GM19395 (cell line): ENCODE measurements around the gene C1orf21.
A peak's percentile ranks its signal among the peaks of the same experiment; 100 is the strongest.

ENCODE experiments used
- ATAC-seq: cut with Tn5 transposase; IDR thresholded peaks from one replicate; pipeline ENCODE4 v1.9.1; 2021; ENCODE audit warnings: mild to moderate bottlenecking, moderate library complexity; ENCODE audit not compliant: unreplicated experiment

C1orf21 gene

GRCh38 chr1:184482136-184482535 is 95.3 kb downstream of the C1orf21 start:
- no peak for ATAC-seq

DNA sequence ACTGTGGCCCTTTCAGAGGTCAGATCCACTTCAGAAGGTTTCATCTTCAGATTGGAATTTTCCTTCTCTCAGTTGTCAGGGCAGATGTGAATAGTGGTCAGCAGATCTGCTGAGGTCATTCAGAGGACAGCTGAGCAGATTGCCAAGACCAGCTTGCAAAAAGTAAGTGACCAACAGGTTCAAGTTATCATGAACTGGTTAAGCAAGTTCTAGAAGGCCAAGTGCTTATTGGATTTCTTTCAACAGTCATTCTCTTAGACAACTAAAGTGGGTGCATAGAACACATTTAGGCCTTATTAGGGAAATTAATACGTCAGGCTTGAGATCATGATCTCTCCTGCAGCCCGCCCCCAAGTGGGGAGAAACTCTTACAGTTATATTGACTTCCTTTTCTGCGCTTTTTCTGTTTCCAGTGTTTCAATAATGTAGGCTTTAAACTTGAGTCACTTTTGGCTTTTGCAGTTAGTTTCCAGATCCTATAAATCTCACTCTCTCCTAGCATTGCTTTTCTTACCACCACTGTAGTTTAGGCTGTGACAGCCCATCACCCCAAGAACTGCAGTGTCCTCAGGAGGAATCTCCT is 96.4 kb downstream of the C1orf21 start:
- ATAC-seq: no peak

GRCh38 chr1:184485751-184486723 is 99.2 kb downstream of the C1orf21 start:
- no peak for ATAC-seq

DNA sequence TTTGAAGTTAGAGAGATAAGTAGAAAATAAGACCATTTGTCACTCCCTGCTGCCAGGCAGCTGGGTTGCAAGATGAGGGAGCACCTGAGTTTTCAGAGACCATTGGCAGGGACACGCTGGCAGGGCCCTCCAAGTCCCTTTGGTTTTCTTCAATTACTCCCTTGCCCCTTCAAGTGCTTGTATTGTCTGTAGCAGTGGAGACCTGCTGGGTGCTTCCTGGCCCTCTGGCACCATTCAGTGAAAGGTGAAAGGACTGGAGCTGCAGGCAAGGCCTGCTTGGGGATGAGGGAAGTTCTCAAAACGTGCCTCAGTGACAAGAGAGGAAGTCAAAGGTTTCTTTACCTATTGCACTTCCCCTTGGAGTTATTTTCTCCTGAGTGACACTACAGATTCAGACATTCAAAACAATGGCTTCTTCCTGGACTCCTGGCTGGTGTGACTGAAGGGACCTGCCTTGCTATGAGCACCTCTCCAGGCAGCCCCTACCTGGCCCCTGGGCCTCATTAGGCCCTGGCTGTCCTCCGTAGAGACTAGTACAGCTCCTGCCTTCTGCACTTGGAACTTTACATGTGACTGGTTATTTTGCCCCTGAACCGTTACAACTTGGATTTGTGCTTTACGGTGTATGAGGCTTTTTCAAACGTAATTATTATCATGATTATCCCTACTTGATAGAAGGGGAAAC is 100.1 kb downstream of the C1orf21 start:
- no peak for ATAC-seq

DNA sequence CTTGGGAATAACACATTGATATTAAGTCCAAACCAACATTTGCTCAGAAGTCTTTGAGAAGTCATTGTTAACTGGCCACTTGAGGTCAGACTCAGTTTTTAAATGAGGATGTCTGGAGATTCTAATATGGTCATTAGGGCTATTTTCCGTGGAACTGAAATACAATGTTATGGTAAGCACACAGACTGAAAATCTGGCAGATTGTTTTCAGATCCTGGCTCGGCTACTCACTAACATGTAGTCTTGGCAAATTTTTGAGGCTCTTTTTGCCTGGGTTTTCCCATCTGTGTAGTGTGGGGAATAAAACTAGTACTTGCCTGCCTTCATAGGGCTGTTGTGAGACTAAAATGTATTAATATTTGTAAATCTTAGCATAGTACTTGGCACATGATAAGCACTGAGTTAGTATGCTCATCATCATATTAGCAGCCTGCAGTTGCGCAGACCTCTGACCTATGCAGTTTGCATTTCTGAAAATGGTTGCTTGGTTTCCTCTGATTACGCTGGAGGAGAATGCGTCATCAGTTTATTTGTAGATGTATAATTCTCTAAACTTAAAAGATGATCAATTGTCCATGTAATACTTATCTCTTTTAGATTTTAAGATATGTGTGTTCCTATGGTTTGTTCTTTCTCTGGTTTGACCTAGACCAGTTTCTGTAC is 100.8 kb downstream of the C1orf21 start:
- ATAC-seq: no peak

DNA sequence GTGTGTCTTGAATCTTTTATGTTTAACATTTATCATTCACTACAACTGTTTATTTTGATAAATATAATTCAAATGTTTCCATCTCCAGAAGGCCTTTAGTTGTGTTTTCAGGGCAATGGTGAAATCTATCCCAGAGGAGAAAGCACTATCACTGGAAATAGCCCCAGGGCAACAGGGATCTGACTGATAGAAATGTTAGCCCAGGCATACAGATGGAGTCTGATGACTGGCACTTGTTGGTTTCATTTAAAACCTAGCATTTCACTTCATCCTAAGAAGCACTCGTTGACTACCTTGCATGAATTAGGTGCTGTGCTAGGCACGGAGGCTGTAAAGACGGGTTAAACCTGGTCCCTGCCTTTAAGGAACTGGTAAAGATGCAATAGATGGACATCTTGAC is 103.1 kb downstream of the C1orf21 start:
- no peak for ATAC-seq

- no peak for ATAC-seq
Observed at GRCh38 chr1:184492536-184492935, 105.7 kb downstream of the C1orf21 start.

DNA sequence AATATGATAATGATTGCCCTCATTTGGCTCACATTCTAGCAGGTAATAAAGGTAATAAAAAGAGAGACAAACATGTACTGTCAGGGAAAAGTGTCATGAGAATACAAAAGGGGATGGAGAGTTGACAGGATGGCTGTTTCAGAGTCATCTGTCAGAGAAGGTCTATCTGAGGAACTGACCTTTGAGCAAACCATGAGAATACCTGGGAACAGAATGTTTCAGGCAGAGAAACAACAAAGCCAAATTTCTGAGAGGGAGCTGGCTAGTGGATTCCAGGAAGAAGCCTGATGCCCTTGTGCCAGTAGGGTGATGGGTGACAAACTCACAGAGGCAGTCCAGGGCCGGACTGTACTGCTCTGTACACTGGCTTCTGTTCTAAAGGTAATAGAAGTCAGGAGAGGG is 107.2 kb downstream of the C1orf21 start:
- no peak for ATAC-seq

- peak; percentile 84 for ATAC-seq
Observed at GRCh38 chr1:184494929-184495328, 108.1 kb downstream of the C1orf21 start.

GRCh38 chr1:184497959-184498723 is 111.3 kb downstream of the C1orf21 start:
- ATAC-seq: no peak

GRCh38 chr1:184499616-184500015 is 112.8 kb downstream of the C1orf21 start:
- ATAC-seq: no peak

DNA sequence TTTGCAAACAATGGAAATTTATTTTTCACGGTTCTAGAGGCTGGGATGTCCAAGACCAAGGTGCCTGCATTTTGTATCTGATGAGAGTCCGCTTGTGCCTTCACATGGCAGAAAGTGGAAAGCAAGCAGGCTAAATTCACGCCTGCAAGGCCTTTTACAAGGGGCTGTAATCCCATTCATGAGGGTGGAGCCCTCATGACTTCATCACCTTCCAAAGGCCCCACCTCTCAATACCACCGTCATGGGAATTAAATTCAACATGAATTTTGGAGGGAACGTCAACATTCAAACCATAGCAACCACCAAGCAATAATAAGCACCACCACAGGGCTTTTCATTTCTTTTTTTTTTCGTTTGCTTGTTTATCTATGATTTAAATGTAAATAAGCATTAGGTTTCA is 115.3 kb downstream of the C1orf21 start:
- ATAC-seq: no peak

GRCh38 chr1:184503221-184503749 is 116.5 kb downstream of the C1orf21 start:
- ATAC-seq: no peak

GRCh38 chr1:184504040-184504954 is 117.5 kb downstream of the C1orf21 start:
- no peak for ATAC-seq

GRCh38 chr1:184504955-184505338 is 118.1 kb downstream of the C1orf21 start:
- ATAC-seq: no peak

GRCh38 chr1:184506481-184506880 is 119.7 kb downstream of the C1orf21 start:
- no peak for ATAC-seq

- no peak for ATAC-seq
Observed at GRCh38 chr1:184507165-184507564, 120.3 kb downstream of the C1orf21 start.

- no peak for ATAC-seq
Observed at GRCh38 chr1:184507604-184508280, 120.9 kb downstream of the C1orf21 start.

GRCh38 chr1:184509105-184509504 is 122.3 kb downstream of the C1orf21 start:
- ATAC-seq: no peak
